ENCODE data around the gene MKNK1.

Gene MKNK1

DNA sequence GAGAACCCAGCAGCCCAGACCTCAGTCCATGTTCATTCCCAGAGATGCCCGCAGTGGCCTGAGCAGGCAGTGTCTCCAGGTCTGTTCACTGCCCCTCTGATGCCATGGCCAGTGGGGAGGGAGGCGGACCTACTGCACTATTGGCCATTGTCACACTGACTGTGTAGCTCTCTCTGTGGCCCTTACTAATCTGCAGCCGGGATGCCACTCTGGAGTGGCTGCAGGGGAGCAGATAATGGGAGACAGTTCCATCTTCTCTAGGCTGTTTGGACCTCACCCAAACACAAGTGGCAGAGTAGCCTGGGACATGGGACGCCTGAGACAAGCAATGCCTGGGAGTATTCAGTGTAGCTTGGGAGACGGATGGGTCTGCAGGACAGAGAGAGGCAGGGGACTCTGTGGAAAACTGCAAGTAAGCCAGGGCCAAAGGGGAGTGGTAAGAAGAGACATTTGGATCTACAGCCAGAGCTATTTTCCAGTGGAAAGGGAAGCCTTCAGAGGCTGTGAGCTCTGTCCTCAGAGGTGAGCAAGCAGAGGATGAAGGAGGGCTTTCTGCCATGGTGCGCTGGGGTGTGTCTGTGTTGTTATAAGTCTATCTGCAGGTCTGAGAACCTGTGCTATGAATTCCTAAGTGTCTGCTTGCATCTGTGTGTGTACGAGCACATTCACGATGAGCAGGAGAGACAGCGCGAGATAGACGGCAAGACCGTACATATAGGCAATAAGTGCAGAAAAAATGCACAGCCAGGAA is 87.7 kb downstream of the MKNK1 start:
- DNase-seq (ENCODE audit: low spot score) (no peak), ATAC-seq (ENCODE audit: low read depth) (no peak)
- Histone ChIP-seq H3K36me3 (ENCODE audit: low read depth) (no peaks in the 10 kb centered on the region), H3K27ac (ENCODE audit: poor library complexity, severe bottlenecking) (peak overlapping the region; percentile 3), H3K4me3 (ENCODE audit: severe bottlenecking) (no peak overlapping the region), H3K27me3 (ENCODE audit: insufficient read depth, poor library complexity, severe bottlenecking) (no peaks in the 10 kb centered on the region), H3K4me1 (ENCODE audit: insufficient read depth, poor library complexity, severe bottlenecking) (peaks cover 14% of the 10 kb centered on the region), H3K9me3 (ENCODE audit: severe bottlenecking) (no peaks in the 10 kb centered on the region)
- TF ChIP-seq, protein P1, sequence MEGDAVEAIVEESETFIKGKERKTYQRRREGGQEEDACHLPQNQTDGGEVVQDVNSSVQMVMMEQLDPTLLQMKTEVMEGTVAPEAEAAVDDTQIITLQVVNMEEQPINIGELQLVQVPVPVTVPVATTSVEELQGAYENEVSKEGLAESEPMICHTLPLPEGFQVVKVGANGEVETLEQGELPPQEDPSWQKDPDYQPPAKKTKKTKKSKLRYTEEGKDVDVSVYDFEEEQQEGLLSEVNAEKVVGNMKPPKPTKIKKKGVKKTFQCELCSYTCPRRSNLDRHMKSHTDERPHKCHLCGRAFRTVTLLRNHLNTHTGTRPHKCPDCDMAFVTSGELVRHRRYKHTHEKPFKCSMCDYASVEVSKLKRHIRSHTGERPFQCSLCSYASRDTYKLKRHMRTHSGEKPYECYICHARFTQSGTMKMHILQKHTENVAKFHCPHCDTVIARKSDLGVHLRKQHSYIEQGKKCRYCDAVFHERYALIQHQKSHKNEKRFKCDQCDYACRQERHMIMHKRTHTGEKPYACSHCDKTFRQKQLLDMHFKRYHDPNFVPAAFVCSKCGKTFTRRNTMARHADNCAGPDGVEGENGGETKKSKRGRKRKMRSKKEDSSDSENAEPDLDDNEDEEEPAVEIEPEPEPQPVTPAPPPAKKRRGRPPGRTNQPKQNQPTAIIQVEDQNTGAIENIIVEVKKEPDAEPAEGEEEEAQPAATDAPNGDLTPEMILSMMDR (IDR thresholded peaks at IDR 0.05; ENCODE audit: poor library complexity, severe bottlenecking) = no peak

DNA sequence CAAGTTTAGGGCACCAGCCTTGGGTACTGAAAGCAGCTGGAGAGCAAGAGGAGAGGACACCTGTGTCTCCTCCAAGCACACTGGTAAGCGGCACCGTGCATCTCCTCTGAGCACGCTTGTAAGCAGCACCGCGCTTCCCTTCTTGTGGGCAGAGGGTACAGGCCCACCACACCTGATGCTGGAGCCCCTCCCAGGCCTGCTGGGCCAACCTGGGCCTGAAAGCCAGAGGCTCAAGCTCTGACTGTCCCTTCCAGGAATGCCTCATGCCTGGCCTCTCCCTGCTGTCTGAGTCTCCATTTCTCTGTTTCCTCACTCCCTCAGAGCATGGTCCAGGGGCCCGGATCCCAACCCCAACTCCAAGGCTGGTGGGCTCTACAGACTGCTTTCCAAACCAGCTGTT is 88.5 kb downstream of the MKNK1 start:
- H3K27me3 ChIP-seq (ENCODE audit: insufficient read depth, poor library complexity, severe bottlenecking) = no peaks in the 10 kb centered on the region
- ATAC-seq (ENCODE audit: low read depth) (no peak), DNase-seq (ENCODE audit: low spot score) (no peak)
- no peak overlapping the region for H3K4me3 ChIP-seq (ENCODE audit: severe bottlenecking)
- H3K27ac ChIP-seq (ENCODE audit: poor library complexity, severe bottlenecking) = no peak overlapping the region
- no peaks in the 10 kb centered on the region for H3K36me3 ChIP-seq (ENCODE audit: low read depth)
- peaks cover 9% of the 10 kb centered on the region for H3K4me1 ChIP-seq (ENCODE audit: insufficient read depth, poor library complexity, severe bottlenecking)
- TF ChIP-seq, protein P1 (IDR thresholded peaks at IDR 0.05; ENCODE audit: poor library complexity, severe bottlenecking) = no peak
- no peaks in the 10 kb centered on the region for H3K9me3 ChIP-seq (ENCODE audit: severe bottlenecking)

GRCh38 chr1:46513536-46513935 is 90.5 kb downstream of the MKNK1 start:
- no peaks in the 10 kb centered on the region for H3K36me3 ChIP-seq (ENCODE audit: low read depth)
- ATAC-seq (ENCODE audit: low read depth) = no peak
- H3K9me3 ChIP-seq (ENCODE audit: severe bottlenecking) = no peaks in the 10 kb centered on the region
- no peaks in the 10 kb centered on the region for H3K4me1 ChIP-seq (ENCODE audit: insufficient read depth, poor library complexity, severe bottlenecking)
- H3K27me3 ChIP-seq (ENCODE audit: insufficient read depth, poor library complexity, severe bottlenecking) = no peaks in the 10 kb centered on the region
- no peak for DNase-seq (ENCODE audit: low spot score)
- TF ChIP-seq, protein P1 (IDR thresholded peaks at IDR 0.05; ENCODE audit: poor library complexity, severe bottlenecking) = no peak
- no peak overlapping the region for H3K4me3 ChIP-seq (ENCODE audit: severe bottlenecking)
- no peak overlapping the region for H3K27ac ChIP-seq (ENCODE audit: poor library complexity, severe bottlenecking)

- Histone ChIP-seq H3K27ac (ENCODE audit: poor library complexity, severe bottlenecking) (no peak overlapping the region), H3K4me3 (ENCODE audit: severe bottlenecking) (no peak overlapping the region), H3K4me1 (ENCODE audit: insufficient read depth, poor library complexity, severe bottlenecking) (no peaks in the 10 kb centered on the region), H3K36me3 (ENCODE audit: low read depth) (no peaks in the 10 kb centered on the region), H3K9me3 (ENCODE audit: severe bottlenecking) (no peaks in the 10 kb centered on the region), H3K27me3 (ENCODE audit: insufficient read depth, poor library complexity, severe bottlenecking) (no peaks in the 10 kb centered on the region)
- peak; percentile 24 for DNase-seq (ENCODE audit: low spot score)
- no peak for ATAC-seq (ENCODE audit: low read depth)
- TF ChIP-seq, protein P1 (IDR thresholded peaks at IDR 0.05; ENCODE audit: poor library complexity, severe bottlenecking) = no peak
Observed at GRCh38 chr1:46512792-46513190, 91.3 kb downstream of the MKNK1 start.

DNA sequence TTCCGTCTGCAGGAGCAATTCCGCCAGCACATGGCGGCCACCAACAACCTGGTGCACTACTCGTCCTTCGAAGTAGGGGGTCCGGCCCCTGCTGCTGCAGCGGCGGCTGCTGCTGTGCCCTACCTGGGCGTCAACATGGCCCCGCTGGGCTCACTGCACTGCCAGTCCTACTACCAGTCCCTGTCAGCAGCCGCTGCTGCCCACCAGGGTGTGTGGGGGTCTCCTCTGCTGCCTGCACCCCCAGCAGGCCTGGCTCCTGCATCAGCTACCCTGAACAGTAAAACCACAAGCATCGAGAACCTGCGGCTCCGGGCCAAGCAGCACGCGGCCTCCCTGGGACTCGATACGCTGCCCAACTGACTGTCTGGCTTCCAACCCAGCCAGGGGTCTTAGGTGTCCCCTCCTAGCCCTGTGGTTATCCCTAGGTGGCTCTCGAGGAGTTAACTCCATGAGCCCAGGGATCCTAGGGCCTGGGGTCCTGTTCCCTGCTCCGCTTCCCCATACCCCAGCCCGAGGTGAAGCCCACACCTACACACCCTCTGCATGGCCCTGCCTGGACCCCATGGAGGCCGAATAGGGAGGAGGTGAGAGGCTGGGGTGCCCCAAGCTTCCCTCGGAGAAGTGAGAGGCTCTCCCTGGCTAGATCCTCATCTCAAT is 91.8 kb downstream of the MKNK1 start:
- TF ChIP-seq, protein P1 (IDR thresholded peaks at IDR 0.05; ENCODE audit: poor library complexity, severe bottlenecking) = no peak
- no peak for DNase-seq (ENCODE audit: low spot score)
- Histone ChIP-seq H3K36me3 (ENCODE audit: low read depth) (no peaks in the 10 kb centered on the region), H3K4me1 (ENCODE audit: insufficient read depth, poor library complexity, severe bottlenecking) (no peaks in the 10 kb centered on the region), H3K9me3 (ENCODE audit: severe bottlenecking) (no peaks in the 10 kb centered on the region), H3K4me3 (ENCODE audit: severe bottlenecking) (no peak overlapping the region), H3K27me3 (ENCODE audit: insufficient read depth, poor library complexity, severe bottlenecking) (no peaks in the 10 kb centered on the region), H3K27ac (ENCODE audit: poor library complexity, severe bottlenecking) (no peak overlapping the region)
- ATAC-seq (ENCODE audit: low read depth) = no peak

Measured in RWPE2 (cell line).